ENCODE data around the gene GLIS1. TPM values are rescaled to one million over a fixed set of nuclear protein-coding genes. Genes with fewer than 3 reads are reported as not detected.

Gene GLIS1
- polyA plus RNA-seq, 1 donor (not counting 4 experiments of a cell fraction or from before 2014, with no cell fraction given): not detected

- Histone ChIP-seq H3K27me3 (ENCODE audit: control insufficient read depth, extremely low read depth, insufficient read depth, low read length) (peaks cover 7% of the 10 kb centered on the region), H3K27ac (ENCODE audit: control insufficient read depth, insufficient read depth, low read length) (no peak overlapping the region), H3K9ac (ENCODE audit: control insufficient read depth, extremely low read depth, insufficient read depth, low read length) (no peak overlapping the region), H3K4me2 (ENCODE audit: control insufficient read depth, extremely low read depth, insufficient read depth, low read depth, low read length) (no peak overlapping the region), H3K9me3 (ENCODE audit: control insufficient read depth, low read depth, low read length) (no peaks in the 10 kb centered on the region), H3K4me1 (ENCODE audit: control insufficient read depth, extremely low read depth, insufficient read depth, low read length) (no peaks in the 10 kb centered on the region), H4K20me1 (ENCODE audit: control insufficient read depth, extremely low read depth, insufficient read depth, low read length) (no peaks in the 10 kb centered on the region), H3K9me1 (ENCODE audit: control insufficient read depth, extremely low read depth, insufficient read depth, low read length) (no peaks in the 10 kb centered on the region), H2AFZ (ENCODE audit: control insufficient read depth, low read length) (no peak overlapping the region), H3K4me3 (ENCODE audit: control insufficient read depth in 2 of 3, extremely low read depth in 1 of 3, insufficient read depth in 2 of 3, low read depth in 1 of 3, low read length in 3 of 3) (no peak overlapping the region), H3K79me2 (ENCODE audit: control insufficient read depth, insufficient read depth, low read length) (no peaks in the 10 kb centered on the region), H3K36me3 (ENCODE audit: control insufficient read depth in 2 of 2, extremely low read depth in 1 of 2, insufficient read depth in 2 of 2, low read length in 2 of 2) (no peaks in the 10 kb centered on the region)
- FAIRE-seq (no peak), DNase-seq (ENCODE audit: low read depth, low spot score) (no peak)
- TF ChIP-seq, protein P1, sequence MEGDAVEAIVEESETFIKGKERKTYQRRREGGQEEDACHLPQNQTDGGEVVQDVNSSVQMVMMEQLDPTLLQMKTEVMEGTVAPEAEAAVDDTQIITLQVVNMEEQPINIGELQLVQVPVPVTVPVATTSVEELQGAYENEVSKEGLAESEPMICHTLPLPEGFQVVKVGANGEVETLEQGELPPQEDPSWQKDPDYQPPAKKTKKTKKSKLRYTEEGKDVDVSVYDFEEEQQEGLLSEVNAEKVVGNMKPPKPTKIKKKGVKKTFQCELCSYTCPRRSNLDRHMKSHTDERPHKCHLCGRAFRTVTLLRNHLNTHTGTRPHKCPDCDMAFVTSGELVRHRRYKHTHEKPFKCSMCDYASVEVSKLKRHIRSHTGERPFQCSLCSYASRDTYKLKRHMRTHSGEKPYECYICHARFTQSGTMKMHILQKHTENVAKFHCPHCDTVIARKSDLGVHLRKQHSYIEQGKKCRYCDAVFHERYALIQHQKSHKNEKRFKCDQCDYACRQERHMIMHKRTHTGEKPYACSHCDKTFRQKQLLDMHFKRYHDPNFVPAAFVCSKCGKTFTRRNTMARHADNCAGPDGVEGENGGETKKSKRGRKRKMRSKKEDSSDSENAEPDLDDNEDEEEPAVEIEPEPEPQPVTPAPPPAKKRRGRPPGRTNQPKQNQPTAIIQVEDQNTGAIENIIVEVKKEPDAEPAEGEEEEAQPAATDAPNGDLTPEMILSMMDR (optimal IDR thresholded peaks at IDR 0.05 in 1 of 3, IDR thresholded peaks at IDR 0.05 in 1 of 3, conservative IDR thresholded peaks at IDR 0.05 in 1 of 3; ENCODE audit: extremely low read depth in 1 of 3, insufficient read depth in 2 of 3, low read length in 3 of 3): no peak
- no peak for TF ChIP-seq EZH2 (IDR thresholded peaks at IDR 0.05; ENCODE audit: low read length)
- dilution Hi-C loops (cut with MboI; ENCODE audit: extremely low pct_ligation_motif_present, low sequenced_read_pairs): no loop called here
Observed at GRCh38 chr1:53516181-53516580, 222.8 kb downstream of the GLIS1 start.

DNA sequence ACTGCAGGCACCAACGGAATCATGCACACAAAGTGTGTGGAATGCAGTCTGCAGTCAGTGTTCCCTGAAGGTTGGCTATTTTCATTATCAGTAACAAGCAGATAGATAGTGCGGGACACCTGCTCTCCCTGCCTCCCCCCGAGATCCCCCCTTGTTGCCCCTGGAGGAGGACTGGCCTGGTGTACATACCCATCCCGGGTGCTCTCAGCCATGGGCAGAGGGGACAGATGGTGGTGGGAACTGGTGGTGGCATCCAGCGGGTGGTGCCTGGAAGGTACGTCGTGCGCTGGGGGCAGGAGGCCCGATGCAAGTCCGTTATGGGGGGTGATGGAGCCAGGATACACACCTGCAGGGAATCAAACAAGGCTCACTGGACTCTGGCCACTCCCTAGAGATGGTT is 224.5 kb downstream of the GLIS1 start:
- Histone ChIP-seq H3K79me2 (ENCODE audit: control insufficient read depth, insufficient read depth, low read length) (no peaks in the 10 kb centered on the region), H3K36me3 (ENCODE audit: control insufficient read depth in 2 of 2, extremely low read depth in 1 of 2, insufficient read depth in 2 of 2, low read length in 2 of 2) (no peaks in the 10 kb centered on the region), H3K4me1 (ENCODE audit: control insufficient read depth, extremely low read depth, insufficient read depth, low read length) (no peaks in the 10 kb centered on the region), H3K4me2 (ENCODE audit: control insufficient read depth, extremely low read depth, insufficient read depth, low read depth, low read length) (no peak overlapping the region), H3K27ac (ENCODE audit: control insufficient read depth, insufficient read depth, low read length) (no peak overlapping the region), H3K9ac (ENCODE audit: control insufficient read depth, extremely low read depth, insufficient read depth, low read length) (no peak overlapping the region), H3K9me1 (ENCODE audit: control insufficient read depth, extremely low read depth, insufficient read depth, low read length) (no peaks in the 10 kb centered on the region), H2AFZ (ENCODE audit: control insufficient read depth, low read length) (no peak overlapping the region), H3K4me3 (ENCODE audit: control insufficient read depth in 2 of 3, extremely low read depth in 1 of 3, insufficient read depth in 2 of 3, low read depth in 1 of 3, low read length in 3 of 3) (no peak overlapping the region), H3K9me3 (ENCODE audit: control insufficient read depth, low read depth, low read length) (no peaks in the 10 kb centered on the region), H3K27me3 (ENCODE audit: control insufficient read depth, extremely low read depth, insufficient read depth, low read length) (peaks cover under 1% of the 10 kb centered on the region), H4K20me1 (ENCODE audit: control insufficient read depth, extremely low read depth, insufficient read depth, low read length) (no peaks in the 10 kb centered on the region)
- DNase-seq (ENCODE audit: low read depth, low spot score): no peak
- TF ChIP-seq, protein P1 (optimal IDR thresholded peaks at IDR 0.05 in 1 of 3, IDR thresholded peaks at IDR 0.05 in 1 of 3, conservative IDR thresholded peaks at IDR 0.05 in 1 of 3; ENCODE audit: extremely low read depth in 1 of 3, insufficient read depth in 2 of 3, low read length in 3 of 3): no peak
- TF ChIP-seq EZH2 (IDR thresholded peaks at IDR 0.05; ENCODE audit: low read length): no peak
- FAIRE-seq: no peak
- dilution Hi-C loops (cut with MboI; ENCODE audit: extremely low pct_ligation_motif_present, low sequenced_read_pairs): no loop called here

All from keratinocyte (primary cell).